ENCODE measurements around the gene GP1BA.
A peak's percentile ranks its signal among the peaks of the same experiment; 100 is the strongest.

Gene GP1BA

DNA sequence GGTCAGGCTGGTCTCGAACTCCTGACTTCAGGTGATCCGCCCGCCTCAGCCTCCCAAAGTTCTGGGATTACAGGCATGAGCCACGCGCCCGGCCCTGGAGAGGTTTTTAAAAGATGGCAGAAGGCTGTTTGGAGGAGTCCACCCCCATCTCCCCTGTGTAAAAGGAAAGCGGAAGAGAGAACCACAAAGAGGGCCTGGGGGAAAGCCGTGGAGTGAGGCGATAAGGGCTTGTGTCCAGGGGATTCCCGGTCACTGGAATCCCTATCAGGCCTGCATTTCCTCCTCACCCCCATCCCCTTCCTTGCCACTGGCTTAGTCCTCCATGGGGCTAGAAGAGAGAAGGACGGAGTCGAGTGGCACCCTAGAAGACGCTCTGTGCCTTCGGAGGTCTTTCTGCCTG, at the start of gene GP1BA:
Gene GP1BA, plus strand, starts transcription at position 315 of the 400 bp plus-strand sequence. CDS start 328 bp downstream, outside the sequence.
- DNase-seq, result no peak

DNA sequence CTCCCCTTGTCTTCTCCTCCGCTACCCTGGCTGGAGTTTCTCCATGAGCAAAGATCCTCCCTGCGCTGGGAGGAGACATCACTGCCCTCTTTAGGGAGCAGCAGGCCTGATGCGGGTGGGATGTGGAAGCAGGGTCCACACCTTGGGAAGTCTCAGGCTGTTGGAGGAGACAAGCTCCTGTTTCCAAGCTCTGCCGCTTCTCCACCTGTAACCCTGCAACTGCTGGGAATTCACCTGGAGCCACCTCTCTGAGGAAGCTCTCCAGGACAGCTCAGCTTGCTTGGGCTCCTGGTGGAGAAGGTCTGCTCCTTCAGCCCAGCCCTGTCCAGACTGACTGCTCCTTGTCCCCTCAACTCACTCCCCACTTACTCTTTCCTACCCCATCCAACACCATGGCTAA, 47.6 kb upstream of the GP1BA start:
- no peak for DNase-seq

- DNase-seq, result no peak
These were observed 45.2 kb upstream of the GP1BA start for GRCh38 chr17:4886830-4887229.

- no peak for DNase-seq
These were observed 44.5 kb upstream of the GP1BA start for GRCh38 chr17:4887581-4887980.

GRCh38 chr17:4891411-4892410, 40.4 kb upstream of the GP1BA start:
- DNase-seq, result no peak

GRCh38 chr17:4892499-4893221, 39.4 kb upstream of the GP1BA start:
- no peak for DNase-seq

DNA sequence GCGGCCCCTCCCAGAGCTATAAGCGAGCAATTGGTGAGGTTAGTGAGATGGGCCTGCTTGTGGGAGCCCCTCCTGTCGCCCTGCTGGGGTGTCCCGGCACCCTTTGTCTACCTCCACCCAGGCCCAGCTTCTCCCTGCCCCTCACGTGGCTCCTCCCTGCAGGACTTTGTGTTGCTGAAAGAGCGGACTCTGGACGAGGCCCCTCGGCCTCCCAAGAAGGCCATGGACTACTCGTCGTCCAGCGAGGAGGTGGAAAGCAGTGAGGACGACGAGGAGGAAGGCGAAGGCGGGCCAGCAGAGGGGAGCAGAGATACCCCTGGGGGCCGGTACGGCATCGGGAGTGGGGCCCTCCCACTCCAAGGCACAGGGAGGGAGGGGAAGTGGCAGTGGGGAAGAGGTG, 38.8 kb upstream of the GP1BA start:
- DNase-seq, result no peak

DNA sequence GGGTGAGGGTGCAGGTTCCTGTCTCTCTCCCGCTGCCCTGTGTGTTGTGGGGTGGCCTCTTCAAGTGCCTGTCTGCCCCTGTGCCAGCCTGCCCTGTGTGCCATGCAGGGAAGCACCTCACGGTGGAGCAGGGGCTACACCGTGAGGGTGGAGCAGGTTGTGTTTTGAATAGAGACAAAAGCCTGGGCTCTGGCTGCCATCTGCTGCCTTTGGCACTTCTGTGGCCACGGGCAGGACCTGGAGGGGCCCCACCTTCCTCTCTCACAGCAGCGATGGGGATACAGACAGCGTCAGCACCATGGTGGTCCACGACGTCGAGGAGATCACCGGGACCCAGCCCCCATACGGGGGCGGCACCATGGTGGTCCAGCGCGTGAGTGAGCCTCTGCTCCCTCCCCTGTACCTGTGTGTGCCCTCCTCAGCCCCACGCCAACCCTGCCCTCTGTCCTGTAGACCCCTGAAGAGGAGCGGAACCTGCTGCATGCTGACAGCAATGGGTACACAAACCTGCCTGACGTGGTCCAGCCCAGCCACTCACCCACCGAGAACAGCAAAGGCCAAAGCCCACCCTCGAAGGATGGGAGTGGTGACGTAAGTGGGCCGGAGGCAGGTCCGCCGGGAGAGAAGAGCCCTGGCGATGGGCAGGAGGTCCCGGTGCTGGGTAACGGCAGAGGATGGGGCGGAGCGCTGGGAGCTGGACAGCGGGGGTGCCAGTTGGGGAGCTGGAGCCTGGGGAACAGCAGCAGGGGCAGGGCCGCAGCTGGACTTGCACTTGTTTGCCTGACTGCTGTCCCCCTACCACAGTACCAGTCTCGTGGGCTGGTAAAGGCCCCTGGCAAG, 38.1 kb upstream of the GP1BA start:
- no peak for DNase-seq

- no peak for DNase-seq
These were observed 37.0 kb upstream of the GP1BA start for GRCh38 chr17:4895121-4895520.

DNA sequence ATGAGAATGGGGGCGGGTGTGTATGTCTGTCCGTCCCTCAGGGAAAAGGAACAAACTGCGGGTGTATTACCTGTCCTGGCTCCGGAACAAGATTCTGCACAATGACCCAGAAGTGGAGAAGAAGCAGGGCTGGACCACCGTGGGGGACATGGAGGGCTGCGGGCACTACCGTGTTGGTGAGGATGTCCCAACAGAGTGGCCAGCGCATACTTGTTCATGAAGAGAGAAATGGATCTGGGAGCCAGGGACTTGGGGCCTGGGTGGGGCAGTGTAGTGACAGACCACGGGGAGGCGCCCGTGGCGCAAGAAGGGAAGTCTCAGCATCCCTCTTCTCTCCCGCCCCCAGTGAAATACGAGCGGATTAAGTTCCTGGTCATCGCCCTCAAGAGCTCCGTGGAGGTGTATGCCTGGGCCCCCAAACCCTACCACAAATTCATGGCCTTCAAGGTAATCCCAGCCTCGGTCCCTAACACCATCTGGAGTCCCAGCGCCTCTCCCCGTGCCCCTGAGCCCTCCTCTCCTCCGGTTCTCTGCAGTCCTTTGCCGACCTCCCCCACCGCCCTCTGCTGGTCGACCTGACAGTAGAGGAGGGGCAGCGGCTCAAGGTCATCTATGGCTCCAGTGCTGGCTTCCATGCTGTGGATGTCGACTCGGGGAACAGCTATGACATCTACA, 36.3 kb upstream of the GP1BA start:
- no peak for DNase-seq

DNA sequence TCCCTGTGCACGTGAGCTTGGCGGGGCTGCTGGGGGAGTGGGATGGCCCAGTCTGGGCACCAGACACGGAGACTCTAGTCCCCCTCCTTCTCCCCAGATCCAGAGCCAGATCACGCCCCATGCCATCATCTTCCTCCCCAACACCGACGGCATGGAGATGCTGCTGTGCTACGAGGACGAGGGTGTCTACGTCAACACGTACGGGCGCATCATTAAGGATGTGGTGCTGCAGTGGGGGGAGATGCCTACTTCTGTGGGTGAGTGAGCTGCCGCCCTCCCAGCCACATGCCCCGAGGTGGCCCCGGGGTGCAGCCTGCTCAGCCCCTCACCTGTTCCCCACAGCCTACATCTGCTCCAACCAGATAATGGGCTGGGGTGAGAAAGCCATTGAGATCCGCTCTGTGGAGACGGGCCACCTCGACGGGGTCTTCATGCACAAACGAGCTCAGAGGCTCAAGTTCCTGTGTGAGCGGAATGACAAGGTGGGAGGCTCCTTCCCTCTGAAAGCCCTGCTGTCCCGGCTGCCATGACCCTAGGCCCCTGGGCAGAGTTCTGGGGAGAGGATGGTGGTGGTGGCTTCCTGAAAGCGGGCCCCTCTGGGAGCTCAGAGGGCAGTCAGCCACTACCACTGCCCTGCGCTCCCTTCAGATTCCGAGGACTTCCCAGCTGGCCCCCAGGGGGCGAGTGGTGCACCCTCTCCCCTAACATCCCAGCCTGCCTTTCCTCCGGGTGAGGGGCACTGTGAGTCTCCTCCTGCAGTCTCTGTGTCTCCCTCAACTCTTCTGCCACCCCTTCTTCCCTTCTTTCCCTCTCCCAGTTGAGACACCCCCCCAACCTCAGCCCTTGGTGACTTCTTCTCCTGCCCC, 35.5 kb upstream of the GP1BA start:
- no peak for DNase-seq

DNA sequence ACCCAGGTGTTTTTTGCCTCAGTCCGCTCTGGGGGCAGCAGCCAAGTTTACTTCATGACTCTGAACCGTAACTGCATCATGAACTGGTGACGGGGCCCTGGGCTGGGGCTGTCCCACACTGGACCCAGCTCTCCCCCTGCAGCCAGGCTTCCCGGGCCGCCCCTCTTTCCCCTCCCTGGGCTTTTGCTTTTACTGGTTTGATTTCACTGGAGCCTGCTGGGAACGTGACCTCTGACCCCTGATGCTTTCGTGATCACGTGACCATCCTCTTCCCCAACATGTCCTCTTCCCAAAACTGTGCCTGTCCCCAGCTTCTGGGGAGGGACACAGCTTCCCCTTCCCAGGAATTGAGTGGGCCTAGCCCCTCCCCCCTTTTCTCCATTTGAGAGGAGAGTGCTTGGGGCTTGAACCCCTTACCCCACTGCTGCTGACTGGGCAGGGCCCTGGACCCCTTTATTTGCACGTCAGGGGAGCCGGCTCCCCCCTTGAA, 34.8 kb upstream of the GP1BA start:
- DNase-seq, result no peak

- no peak for DNase-seq
These were observed 34.3 kb upstream of the GP1BA start for GRCh38 chr17:4897785-4898184.

DNA sequence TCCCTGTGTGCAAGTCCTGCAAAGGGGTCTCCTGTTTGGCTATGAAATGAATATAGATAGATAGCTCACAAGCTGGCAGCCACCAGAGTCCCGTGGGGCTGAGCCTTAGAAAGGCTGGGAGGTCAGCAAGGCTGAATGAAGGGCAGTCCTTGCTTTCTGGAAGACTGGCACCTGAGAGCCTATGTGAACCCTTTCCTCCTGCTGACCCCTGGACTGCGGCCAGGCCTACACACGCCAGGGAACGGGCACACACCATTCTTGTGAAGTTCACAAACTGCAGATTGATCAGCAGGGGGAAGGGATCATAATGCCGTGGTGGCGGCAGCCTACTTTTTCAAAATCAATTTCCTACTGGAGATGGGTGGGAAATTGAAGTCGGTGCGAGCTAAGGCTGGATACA, 33.7 kb upstream of the GP1BA start:
- no peak for DNase-seq

- DNase-seq, result no peak
These were observed 33.1 kb upstream of the GP1BA start for GRCh38 chr17:4898927-4899326.

DNA sequence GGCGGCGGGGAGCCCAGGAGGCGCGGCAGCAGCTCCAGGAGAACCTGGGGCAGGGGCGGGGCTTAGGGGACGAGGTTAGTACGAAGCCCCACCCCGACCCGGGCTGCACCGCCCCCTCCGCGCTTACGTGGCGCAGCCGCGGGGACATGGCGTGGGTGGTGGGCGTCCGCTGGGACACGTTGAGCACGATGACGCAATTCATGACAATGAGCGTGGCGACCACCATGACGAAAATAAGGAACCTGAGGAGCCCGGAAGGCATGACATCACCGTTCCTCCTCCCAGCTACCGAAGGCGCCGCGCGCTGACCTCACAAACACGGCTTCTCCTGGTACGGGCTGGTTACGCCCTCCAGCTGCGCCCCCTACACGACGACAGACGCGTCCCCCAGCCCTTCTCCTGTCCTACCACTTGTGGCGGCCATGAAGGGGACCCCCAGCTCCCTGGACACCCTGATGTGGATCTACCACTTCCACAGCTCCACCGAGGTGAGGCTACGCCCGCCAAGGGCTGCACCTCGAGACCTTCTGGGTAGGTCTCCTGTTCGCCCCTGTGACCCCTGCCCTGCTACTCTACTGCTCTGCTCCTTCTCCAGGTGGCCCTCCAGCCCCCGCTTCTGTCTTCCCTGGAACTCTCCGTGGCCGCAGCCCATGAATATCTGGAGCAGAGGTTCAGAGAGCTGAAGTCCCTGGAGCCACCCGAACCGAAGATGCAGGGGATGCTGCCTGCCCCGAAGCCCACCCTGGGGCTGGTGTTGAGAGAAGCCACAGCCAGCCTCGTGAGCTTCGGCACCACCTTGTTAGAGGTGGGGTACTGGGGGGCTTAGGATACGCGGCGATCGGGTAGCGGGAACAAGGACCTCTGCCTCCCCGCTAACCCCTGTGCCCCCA, 32.5 kb upstream of the GP1BA start, which contains the start of gene C17orf107:
Gene C17orf107, plus strand, starts transcription at position 196 of the 890 bp plus-strand sequence. Its CDS starts 227 bp downstream, at position 423.
- peak; percentile 99 for DNase-seq

- DNase-seq, result peak; percentile 54
These were observed 31.6 kb upstream of the GP1BA start for GRCh38 chr17:4900231-4901107.

DNA sequence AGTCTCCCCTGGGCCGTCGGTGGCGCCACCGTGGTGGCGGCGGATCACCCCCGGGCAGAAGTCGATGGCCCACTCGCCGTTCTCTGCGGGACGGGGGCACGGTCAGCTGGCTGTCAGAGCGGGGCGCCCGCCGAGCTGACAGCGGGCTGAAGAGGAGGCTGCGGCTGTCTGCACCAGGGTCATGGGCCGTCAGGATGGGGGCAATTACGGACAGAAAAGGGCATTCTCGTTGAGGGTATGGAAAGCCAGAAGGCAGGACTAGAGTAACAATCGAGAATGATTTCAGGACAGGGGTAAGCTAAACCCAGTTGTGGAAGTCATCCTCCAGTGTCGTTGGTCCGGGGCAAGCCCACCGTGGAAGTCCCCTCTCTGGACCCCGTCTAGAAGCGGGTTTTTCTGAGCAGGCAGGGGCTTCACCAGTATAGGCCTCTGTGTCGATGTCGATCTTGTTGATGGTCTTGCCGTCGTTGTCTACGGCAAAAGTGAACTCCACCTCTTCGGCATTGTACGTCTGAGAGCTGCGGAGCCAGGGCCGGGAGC, 30.9 kb upstream of the GP1BA start:
- DNase-seq, result no peak
